GM19438 (cell line): Measurements from ENCODE around the gene ZNF438.

ENCODE experiments used
- ATAC-seq: cut with Tn5 transposase; IDR thresholded peaks from one replicate; pipeline ENCODE4 v1.9.1; 2021; ENCODE audit warnings: low read depth; ENCODE audit not compliant: unreplicated experiment

ZNF438 gene

DNA sequence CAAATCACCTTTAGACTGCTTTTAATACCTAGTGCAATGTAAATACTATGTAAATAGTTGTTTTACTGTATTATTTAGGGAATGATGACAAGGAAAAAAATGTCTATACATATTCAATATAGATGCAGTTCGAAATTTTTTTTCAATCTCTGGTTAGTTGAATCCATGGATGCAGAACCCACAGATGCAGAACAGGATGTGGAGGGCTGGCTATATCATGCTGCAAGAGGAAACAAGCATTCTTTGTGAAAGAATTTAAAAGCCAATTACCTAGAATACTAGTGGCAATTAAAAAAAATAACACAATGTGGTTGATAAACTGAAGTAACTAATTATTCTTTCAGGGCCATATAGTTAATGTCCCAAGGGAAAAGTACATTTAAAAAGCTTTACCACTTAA, 170.4 kb downstream of the ZNF438 start:
- ATAC-seq = no peak

DNA sequence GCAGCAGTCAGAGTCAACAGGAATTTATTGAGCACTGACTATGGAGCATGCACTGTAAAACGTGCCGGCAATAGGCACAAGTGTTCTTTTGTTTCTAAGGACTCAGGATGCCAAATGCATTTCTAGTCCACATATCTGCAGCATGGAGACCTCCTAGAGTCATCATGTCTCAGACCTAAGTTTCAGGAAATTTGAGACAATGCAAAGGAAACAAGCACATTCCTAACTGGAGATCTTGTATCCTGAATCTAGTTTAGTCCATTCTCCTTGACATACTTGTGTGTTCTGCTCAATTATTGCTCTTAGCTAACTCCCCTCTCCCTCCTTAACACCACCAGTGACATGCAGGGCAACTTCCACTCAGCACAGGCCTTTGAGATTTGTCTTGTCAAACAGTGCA, 173.2 kb downstream of the ZNF438 start:
- no peak for ATAC-seq

DNA sequence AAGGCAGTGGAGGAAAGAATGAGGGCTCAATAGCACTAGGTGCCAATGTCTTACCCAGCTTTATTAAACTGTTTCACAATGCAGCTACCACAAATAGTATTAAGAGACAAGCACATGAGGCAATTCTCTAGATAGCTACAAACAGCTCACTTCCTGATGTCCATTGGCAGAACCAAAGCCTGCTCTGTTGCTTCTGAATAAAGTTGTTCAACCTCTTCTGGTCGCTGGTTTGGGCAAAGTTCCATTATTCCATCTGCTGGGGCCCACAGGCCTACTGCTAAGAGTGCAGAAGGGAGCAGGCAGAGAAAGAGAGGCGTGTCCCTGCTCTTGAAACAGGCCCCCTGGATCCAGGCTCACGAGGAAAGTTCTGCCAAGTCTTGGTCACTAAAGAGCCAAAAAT, 173.9 kb downstream of the ZNF438 start:
- ATAC-seq = no peak

DNA sequence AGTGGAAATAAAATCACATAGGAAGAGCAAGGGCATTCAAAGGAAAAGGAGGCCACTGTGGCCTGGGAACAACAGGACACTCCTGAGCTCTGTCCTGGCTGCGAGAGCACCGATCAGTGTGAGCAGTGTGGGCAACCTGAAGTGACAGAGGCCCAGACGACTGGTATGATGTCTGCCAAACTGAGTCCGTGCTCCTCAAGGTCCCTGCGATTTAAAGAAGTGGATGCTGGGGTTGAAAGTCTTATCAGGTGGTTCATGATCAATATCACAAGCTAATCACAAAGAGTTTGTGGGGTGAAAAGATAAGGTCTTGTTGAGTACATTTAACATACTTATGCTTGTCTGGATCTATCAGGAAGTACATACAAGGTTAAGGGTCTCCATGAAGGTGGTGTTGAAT, 176.5 kb downstream of the ZNF438 start:
- ATAC-seq = no peak

DNA sequence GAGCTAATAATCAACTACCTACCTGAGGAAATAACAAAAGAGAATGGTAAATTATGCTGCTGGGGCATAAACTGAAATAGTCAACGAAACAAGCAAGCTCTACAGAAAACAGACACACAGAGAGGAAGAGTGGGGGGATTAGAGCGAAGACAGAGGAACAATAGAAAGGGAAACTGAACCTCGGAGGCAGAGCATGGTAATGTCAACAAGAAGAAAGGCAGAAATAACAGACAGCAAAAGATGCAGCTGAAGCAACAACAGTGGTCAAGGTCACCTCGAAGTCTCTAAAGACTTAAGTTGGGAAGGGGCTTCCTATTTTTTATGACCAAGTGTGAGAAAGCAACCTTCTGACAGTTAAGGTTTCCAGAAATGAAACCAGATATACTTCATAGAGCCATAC, 177.0 kb downstream of the ZNF438 start:
- no peak for ATAC-seq

DNA sequence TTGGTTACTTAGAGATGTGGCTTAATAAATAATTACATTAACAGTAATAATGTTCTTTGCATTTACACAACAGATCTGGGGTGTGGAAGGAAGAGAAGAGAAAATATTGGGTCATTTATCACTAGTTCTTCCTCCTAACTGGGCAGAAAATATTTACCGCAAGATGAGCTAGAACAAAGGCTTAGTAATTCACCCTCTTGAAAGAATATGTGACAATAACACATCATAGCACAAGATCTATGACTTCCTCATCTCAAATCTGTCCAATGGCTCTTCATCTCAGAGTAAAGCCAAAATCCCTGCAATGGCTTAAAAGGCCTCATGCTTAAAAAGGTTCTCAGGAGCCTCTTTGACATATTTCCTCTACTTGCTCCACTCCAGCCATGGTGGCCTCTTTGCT, 178.6 kb downstream of the ZNF438 start:
- ATAC-seq = no peak

DNA sequence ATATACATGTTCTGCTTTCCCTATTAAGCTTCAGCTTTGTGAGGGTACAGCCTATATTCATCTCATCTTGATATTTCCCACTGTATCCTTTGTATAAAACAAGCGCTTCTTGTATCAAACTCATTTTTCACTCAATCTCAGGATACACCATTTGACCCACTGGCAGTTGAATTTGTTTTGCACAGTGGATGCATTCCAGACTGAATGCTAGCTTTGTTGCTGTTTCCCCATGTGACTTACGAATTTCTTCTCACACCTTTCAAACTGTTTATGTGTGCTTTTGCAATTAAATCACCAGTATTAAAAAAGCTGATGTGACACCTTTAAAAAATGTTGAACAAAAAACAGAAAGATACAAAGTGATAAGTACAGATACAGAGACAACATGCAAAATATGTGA, 180.9 kb downstream of the ZNF438 start:
- ATAC-seq = no peak

DNA sequence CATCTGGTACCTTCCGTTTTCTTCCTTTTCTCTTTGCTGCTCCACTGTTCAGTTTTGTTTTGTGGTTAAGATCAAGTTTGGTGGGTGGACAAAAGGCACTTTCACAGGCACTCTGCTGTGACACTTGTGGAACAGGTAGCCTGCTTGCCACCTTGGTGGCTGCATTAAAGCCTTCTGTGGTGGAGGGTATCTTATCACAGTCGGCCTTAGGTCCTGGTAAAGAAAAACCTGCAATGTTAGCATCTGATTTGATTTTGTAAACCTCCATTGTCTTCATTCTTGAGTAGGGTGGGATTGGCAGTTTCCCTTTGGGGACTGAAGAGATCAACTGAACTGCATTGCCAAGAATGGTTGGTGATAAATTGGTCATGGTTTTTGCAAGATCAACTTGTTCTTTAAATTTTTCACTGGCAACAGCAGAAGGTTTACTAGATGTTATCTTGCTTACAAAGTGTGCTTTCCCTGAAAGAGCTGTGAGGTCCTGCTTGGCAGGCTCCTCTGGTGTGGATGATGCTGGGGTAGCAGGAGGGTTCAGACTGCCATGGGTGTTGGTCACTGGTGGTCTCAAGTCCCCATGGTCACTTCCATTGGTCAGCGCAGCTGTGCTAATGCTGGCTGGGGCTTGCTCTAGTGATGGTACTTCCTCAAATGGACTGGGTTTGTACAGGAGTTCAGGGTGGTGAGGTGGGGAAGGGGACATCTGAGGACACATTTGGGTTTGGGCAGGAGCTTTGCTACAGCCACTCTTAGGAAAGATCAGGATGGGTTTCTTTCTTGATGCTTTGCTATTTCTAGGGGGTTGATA, 182.2 kb downstream of the ZNF438 start:
- ATAC-seq = no peak

DNA sequence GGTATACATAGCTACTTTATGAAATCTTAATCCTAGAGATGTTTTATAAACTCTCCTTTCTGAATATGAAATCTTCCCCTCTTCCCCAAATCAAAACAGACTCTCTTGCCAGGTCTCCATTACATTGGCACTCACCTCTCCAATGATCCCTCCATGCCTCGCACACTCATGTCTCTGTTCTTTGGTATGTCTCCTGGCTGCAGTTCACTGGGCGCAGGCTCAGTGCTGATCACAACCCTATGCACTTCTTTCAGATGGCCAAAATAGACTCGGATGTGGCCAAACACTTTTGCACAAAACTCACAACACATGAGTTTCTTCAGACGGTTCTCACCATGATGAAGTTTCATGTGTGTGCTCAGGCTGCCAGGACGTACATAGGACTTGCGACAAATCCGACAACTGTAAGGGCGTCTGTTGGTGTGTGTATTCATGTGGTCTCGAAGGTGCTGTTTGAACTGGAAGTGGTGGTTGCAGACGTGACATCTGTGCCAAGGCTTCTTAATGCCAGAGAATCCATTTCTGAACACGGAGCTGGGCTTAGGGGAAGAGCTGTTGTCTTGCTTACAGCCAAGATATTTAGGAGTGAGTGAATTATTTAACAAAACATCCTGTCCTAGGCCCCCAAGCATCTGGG, 183.2 kb downstream of the ZNF438 start:
- no peak for ATAC-seq

DNA sequence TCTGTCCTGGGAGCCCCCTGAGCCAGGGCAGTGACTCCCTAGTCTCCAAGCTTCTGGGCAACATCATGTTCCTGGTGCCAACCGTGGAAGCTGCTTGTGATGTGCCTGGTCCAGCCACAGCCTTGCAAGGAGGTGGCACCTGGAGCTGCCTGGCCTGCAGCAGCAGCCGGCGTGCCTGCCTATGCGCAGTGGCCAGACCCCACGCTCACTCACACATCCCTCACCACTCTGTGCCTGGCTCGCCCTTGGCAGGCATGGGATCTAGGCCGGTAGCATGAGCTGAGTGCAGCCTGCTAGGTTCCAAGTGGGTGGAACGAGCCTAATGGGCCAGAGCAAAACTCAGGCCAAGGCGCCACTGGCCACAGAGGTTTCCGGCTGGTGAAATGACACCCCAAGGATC, 184.0 kb downstream of the ZNF438 start:
- no peak for ATAC-seq

DNA sequence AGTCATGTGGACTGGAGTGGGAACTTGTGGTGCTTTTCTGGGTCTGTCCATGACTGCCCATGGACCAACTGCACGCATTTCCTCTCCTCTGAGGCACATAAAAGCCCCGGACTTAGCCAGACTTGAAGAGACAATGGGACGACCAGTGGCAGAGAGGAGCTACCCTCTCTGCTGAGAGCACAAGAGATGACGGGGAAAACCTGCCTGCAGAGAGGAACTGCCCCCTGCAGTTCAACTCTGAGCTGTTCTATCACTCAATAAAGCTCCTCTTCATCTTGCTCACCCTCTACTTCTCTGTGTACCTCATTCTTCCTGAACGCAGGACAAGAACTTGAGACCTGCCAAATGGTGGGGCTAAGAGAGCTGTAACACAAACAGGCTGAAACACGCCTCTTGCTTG, 184.5 kb downstream of the ZNF438 start:
- ATAC-seq = no peak

DNA sequence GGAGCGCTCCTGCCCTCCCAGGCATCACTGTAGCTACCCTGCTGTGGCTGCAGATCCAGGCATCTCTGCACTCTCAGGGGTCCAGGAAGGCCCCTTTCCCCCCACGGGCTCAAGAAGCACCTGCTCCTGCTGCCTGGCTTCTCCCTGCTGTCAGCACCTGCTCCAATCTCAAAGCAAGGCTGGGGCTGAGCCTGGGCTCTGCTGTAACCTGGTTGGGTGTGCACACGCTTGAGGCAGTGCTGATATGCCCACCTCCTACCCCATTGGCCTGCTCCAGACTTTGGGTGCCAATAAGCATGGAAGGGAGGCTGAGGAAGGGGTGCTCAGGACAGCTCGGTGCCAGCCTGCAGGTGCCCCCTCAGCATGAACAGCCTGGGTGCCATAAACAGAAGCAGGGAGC, 185.0 kb downstream of the ZNF438 start:
- no peak for ATAC-seq

DNA sequence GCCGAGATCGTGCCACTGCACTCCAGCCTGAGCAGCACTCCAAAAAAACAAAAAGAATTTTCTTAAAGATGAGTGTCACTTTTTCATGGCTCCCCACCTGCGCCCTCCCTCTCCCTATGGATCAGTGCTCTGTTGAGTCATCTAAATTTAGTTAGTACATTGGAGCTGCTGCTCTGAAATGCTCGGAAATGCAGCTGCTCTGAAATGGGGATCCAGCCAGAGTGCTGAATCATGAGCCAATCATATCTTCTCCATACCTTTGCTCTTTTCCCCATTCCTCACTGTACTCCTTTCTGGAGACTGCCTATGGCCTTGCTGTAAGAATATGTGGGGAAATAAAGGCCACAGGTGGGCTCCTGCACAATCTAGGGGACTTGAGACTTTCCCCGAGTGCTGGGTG, 188.8 kb downstream of the ZNF438 start:
- no peak for ATAC-seq

DNA sequence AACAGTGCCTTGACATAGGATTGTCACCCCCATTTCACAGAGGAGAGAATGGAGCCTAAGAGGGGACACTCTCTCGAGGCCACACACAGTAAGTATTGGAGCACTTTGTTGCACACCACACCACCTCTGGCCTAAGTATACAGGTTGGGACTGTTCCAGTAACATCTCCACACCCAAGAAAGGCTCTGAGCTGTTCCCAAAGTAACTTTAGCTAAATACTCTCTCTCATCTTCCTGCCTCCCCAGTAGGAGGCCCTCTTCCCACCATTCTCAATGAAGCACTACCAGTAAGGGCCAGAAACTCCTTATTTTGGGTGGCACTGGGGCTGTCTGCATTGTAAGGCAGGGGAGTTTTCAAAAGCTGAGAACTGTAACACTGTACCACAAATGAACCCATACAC, 189.5 kb downstream of the ZNF438 start:
- ATAC-seq = no peak

DNA sequence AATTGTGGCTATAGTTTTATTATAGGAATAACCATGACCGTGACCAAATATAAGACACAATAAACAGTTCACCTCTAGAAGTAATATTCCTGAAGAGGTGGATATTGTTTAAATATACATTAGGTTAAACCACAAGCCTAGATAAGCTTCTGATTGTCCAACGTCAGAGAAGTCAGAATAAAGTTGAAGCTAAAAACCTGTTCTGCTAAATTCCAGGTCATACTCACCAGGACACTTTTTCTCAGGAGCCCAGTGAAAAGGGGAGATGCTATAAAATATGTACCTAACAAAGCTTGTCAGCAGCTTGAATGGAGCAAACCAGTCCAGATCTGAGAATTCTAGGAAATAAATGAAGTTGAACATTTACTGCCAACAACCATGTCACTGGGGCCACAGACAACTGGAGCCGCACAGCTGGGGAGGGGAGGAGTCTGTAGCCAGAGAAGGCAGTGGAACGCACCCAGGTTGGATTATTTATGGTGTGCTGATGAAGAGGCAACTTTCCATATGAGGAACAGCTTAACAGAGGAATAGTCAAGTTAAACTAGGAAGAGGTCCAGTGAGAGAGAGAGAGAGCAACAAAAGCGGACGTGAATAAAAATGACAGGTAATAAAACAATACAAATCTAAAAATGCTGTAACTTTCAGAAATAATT, 191.1 kb downstream of the ZNF438 start:
- no peak for ATAC-seq

DNA sequence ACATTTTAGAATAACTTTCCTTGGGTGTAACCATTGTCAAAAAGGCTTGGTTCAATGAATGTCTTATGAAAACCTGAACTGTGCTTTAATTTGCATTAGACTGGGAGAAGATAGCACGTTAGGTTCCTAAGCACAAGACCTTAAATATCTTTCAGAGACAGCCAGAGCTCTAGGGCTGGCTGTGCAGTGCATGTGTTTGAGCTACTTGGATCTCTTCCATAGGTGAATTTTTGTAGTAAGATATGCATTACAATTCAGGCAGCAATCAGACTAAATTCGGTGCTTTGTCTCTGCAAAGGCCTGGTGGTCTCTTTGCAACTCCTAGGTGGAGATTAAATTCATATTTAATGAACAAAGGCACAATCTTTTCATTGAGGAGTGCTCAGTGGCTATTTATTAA, 192.0 kb downstream of the ZNF438 start:
- no peak for ATAC-seq

DNA sequence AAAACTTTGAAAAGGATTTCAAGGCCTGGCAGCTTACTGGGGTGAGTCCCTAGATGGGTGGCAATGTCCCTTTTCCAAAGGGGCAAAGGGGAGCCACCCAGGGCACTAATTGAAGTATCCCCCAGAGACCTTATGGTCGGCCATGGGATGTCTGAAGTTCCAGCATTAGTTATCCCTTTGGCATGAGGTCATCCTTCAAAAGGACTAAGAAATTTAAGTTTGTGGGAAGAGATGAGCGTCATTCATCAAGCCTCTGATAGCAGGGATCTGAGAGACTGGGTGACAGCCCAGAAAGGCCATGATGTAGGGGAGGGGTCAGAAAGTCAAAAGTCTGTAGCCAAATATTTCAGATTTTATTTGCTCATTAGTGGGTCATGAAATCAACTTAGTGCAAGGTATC, 195.3 kb downstream of the ZNF438 start:
- ATAC-seq = no peak

DNA sequence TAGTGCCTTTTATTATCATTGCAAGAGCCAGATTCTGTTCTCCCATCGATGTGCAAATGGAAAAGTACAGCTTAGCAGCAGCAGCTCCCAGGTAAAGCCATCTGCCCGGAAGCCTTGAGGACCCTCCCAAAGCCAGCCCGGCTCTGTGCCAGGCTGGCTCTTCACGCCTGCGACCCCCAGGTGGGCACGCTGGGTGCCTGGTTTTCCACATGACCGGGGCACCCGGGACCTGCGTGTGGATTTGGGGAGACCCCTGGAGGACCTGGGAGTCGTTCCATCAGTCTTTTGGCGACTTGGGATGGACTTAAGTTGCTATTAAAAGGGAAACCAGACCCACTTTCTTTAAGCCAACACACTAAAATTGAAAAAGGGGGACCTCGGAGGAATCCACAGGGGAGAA, 196.5 kb downstream of the ZNF438 start:
- ATAC-seq = no peak

DNA sequence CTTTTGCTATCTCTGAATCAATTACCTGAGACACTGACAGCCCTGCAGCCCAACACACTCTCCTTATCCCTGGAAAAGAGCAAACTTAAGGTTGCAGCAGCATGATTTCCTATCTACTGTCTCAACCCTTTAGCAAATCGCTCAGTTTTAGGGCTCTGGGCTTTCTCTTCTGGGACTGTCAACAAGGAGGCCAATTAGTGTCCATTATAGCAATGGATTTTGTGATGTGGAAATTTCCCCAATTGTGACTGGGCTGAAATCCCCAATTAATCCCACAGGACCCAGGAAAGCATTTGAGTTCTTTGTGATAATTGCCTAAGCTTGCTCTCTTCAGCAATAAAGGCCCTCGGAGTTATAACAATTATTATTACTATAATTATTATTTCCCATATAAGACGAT, 197.0 kb downstream of the ZNF438 start:
- no peak for ATAC-seq

DNA sequence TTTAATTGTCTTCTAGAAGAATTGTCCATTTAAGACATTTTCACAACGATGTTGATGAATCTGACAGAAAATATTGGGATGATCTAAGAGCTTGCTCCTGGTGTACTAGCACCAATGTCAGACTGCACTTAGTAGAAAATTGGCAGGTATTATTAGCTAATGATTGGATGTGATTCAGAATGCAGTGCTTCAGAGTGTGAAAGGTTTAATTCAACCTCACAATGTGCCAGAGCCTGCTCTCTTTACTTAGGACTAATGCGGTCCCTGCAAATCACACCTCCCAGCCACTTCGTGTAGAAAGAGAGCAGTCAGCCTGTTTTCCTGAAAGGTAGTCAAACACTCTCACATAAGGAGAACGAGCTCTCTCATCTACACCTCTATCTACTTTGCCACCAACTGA, 197.5 kb downstream of the ZNF438 start:
- no peak for ATAC-seq

DNA sequence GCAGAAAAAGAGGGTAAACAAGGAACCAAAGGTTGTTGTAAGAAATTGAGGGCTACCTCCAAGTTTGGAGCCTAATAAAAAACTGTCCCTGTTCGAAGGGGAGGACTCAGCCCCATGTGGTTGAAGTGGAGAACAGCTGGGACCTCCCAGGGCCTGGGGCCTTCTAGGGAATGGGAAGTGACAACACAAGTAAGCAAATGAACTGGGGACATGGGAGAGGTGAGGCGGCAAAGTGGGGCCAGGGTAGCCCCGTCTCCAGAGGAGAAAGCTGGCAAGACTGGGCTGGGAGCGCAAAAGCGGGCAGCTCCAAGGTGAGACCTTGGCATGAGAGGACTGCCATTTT, 198.1 kb downstream of the ZNF438 start:
- no peak for ATAC-seq
